Measurements from ENCODE around the gene DGCR8. TPM values are rescaled to one million over a fixed set of nuclear protein-coding genes. Genes with fewer than 3 reads are reported as not detected.

Gene DGCR8
- polyA plus RNA-seq, 4 donors: 17.0 to 31.0 (median 17.7) TPM

GRCh38 chr22:20149257-20150250 is 69.5 kb downstream of the DGCR8 start:
- no peak for FAIRE-seq
- H3K27me3 ChIP-seq (ENCODE audit: control insufficient read depth in 3 of 3, insufficient read depth in 3 of 3, low read length in 3 of 3): no peaks in the 10 kb centered on the region
- H3K27ac ChIP-seq (ENCODE audit: low read depth in 1 of 3, low read length in 2 of 3): no peak overlapping the region
- peaks cover 0 to 16% (median 0%) of the 10 kb centered on the region in 3 donors for H3K36me3 ChIP-seq (ENCODE audit: control insufficient read depth in 3 of 3, insufficient read depth in 2 of 3, low read depth in 1 of 3, low read length in 3 of 3)
- H3K4me1 ChIP-seq (ENCODE audit: control insufficient read depth in 3 of 3, insufficient read depth in 2 of 3, low read depth in 1 of 3, low read length in 2 of 3): peaks cover 0 to 15% (median 4%) of the 10 kb centered on the region in 3 donors
- H3K4me3 ChIP-seq (ENCODE audit: low read depth in 1 of 3, low read length in 3 of 3): no peak overlapping the region
- no peak for DNase-seq
- 40 to 63% (median 51%) methylated on average over 19 to 32 of the region's 32 CpGs for WGBS, 3 donors
- no peaks in the 10 kb centered on the region for H3K9me3 ChIP-seq (ENCODE audit: control insufficient read depth in 2 of 2, insufficient read depth in 1 of 2, low read depth in 1 of 2, low read length in 1 of 2)

DNA sequence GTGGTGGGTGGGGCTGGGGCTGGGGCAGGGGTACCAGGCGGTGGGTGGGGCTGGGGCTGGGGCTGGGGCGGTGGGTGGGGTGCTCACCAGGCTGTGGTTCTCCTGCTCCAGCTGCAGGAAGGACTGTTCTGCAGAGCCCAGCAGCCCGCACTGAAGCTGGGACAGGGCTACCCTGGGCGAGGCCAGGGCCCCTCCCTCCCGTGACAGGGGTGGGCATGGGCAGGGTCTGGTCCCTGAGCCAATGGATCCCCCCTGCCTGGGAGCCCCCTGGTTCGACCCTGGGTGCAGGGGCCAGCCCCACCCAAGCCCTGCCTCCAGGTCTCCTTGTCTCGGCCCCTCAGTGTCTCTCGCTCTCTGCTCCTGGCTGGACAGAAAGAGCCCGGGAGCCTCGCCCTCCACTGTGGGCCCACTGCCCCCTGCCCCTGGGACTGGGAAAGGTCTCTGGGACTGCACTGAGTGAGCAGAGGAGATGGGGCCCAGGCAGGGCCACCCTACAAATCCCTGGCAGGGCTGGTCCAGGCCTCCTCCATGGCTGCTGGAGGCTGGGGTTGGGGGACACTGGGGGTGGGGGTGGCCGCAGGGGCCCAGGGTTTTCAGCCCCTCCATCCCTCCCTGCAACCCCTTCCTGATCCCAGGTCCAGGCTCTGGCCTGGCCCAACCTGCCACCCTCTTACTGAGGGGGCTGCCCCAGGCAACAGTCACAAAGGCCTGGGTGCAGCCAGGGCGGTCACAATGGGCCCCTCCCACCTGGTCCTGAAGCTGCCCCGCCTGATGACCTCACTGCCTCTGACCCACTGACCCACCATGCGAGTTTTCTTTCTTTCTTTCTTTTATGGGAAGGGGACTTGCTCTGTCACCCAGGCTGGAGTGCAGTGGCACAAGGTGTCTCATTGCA is 70.6 kb downstream of the DGCR8 start, which contains the start of gene CCDC188:
Gene CCDC188 (minus strand): TSS at position 675 of the 895 bp plus-strand sequence. CDS start 69 bp downstream, at position 606.
- Histone ChIP-seq H3K4me3 (ENCODE audit: low read depth in 1 of 3, low read length in 3 of 3) (no peak within 1 kb of the TSS), H3K27ac (ENCODE audit: low read depth in 1 of 3, low read length in 2 of 3) (no peak within 1 kb of the TSS), H3K36me3 (ENCODE audit: control insufficient read depth in 3 of 3, insufficient read depth in 2 of 3, low read depth in 1 of 3, low read length in 3 of 3) (peaks cover 0 to 9% (median 0%) of the 10 kb centered on the region in 3 donors), H3K27me3 (ENCODE audit: control insufficient read depth in 3 of 3, insufficient read depth in 3 of 3, low read length in 3 of 3) (peaks cover 0 to 1% (median 0%) of the 10 kb centered on the region in 3 donors), H3K4me1 (ENCODE audit: control insufficient read depth in 3 of 3, insufficient read depth in 2 of 3, low read depth in 1 of 3, low read length in 2 of 3) (peaks cover 0 to 15% (median 4%) of the 10 kb centered on the region in 3 donors), H3K9me3 (ENCODE audit: control insufficient read depth in 2 of 2, insufficient read depth in 1 of 2, low read depth in 1 of 2, low read length in 1 of 2) (no peaks in the 10 kb centered on the region)
- FAIRE-seq: no peak
- WGBS, 3 donors: 63 to 77% (median 67%) methylated on average over 7 to 14 of the region's 14 CpGs
- no peak for DNase-seq

GRCh38 chr22:20151276-20151588 is 71.2 kb downstream of the DGCR8 start:
- H3K36me3 ChIP-seq (ENCODE audit: control insufficient read depth in 3 of 3, insufficient read depth in 2 of 3, low read depth in 1 of 3, low read length in 3 of 3): peaks cover 0 to 6% (median 0%) of the 10 kb centered on the region in 3 donors
- no peaks in the 10 kb centered on the region for H3K9me3 ChIP-seq (ENCODE audit: control insufficient read depth in 2 of 2, insufficient read depth in 1 of 2, low read depth in 1 of 2, low read length in 1 of 2)
- H3K4me1 ChIP-seq (ENCODE audit: control insufficient read depth in 3 of 3, insufficient read depth in 2 of 3, low read depth in 1 of 3, low read length in 2 of 3): peaks cover 0 to 15% (median 4%) of the 10 kb centered on the region in 3 donors
- WGBS, 3 donors: 82 to 90% (median 90%) methylated on average over 4 of the region's 4 CpGs
- H3K27ac ChIP-seq (ENCODE audit: low read depth in 1 of 3, low read length in 2 of 3): no peak overlapping the region
- FAIRE-seq (no peak), DNase-seq (no peak)
- peaks cover 0 to 4% (median 0%) of the 10 kb centered on the region in 3 donors for H3K27me3 ChIP-seq (ENCODE audit: control insufficient read depth in 3 of 3, insufficient read depth in 3 of 3, low read length in 3 of 3)
- no peak overlapping the region for H3K4me3 ChIP-seq (ENCODE audit: low read depth in 1 of 3, low read length in 3 of 3)

GRCh38 chr22:20152464-20152890 is 72.4 kb downstream of the DGCR8 start:
- H3K36me3 ChIP-seq (ENCODE audit: control insufficient read depth in 3 of 3, insufficient read depth in 2 of 3, low read depth in 1 of 3, low read length in 3 of 3): peaks cover 0 to 3% (median 0%) of the 10 kb centered on the region in 3 donors

DNA sequence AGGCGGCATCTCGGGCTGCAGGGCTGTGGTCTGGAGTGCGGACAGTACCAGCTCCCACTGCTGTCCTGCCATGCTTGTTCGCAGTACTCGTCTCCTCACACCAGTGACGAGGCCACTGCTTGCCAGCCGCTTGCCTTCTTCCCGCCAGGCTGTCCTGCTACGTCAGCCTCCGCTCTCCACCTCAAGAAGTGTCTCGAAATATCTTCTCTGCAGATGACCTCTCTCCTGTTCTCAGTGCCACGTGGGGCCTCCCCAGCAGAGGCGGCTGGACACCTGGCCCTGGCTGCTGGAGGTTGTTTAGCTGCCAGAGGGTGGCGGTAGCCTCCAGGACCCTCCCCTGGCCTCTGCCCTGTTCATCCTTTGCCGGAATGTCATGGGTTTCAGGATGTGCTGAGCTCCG is 73.9 kb downstream of the DGCR8 start:
- Histone ChIP-seq H3K27ac (ENCODE audit: low read depth in 1 of 3, low read length in 2 of 3) (no peak overlapping the region), H3K36me3 (ENCODE audit: control insufficient read depth in 3 of 3, insufficient read depth in 2 of 3, low read depth in 1 of 3, low read length in 3 of 3) (no peaks in the 10 kb centered on the region), H3K4me1 (ENCODE audit: control insufficient read depth in 3 of 3, insufficient read depth in 2 of 3, low read depth in 1 of 3, low read length in 2 of 3) (peaks cover 0 to 5% (median 0%) of the 10 kb centered on the region in 3 donors), H3K9me3 (ENCODE audit: control insufficient read depth in 2 of 2, insufficient read depth in 1 of 2, low read depth in 1 of 2, low read length in 1 of 2) (no peaks in the 10 kb centered on the region), H3K27me3 (ENCODE audit: control insufficient read depth in 3 of 3, insufficient read depth in 3 of 3, low read length in 3 of 3) (peaks cover 0 to 4% (median 0%) of the 10 kb centered on the region in 3 donors), H3K4me3 (ENCODE audit: low read depth in 1 of 3, low read length in 3 of 3) (no peak overlapping the region)
- FAIRE-seq (no peak), DNase-seq (no peak)
- 67 to 71% (median 71%) methylated on average over 16 of the region's 16 CpGs for WGBS, 3 donors

More at GRCh38 chr22:20152464-20152890, 72.4 kb downstream of the DGCR8 start:
- Histone ChIP-seq H3K9me3 (ENCODE audit: control insufficient read depth in 2 of 2, insufficient read depth in 1 of 2, low read depth in 1 of 2, low read length in 1 of 2) (no peaks in the 10 kb centered on the region), H3K4me3 (ENCODE audit: low read depth in 1 of 3, low read length in 3 of 3) (no peak overlapping the region), H3K27me3 (ENCODE audit: control insufficient read depth in 3 of 3, insufficient read depth in 3 of 3, low read length in 3 of 3) (peaks cover 0 to 4% (median 0%) of the 10 kb centered on the region in 3 donors), H3K27ac (ENCODE audit: low read depth in 1 of 3, low read length in 2 of 3) (no peak overlapping the region), H3K4me1 (ENCODE audit: control insufficient read depth in 3 of 3, insufficient read depth in 2 of 3, low read depth in 1 of 3, low read length in 2 of 3) (peaks cover 0 to 9% (median 0%) of the 10 kb centered on the region in 3 donors)
- WGBS, 3 donors: 74 to 83% (median 76%) methylated on average over 14 of the region's 14 CpGs
- DNase-seq: no peak
- no peak for FAIRE-seq

- Histone ChIP-seq H3K27ac (ENCODE audit: low read depth in 1 of 3, low read length in 2 of 3) (no peak overlapping the region), H3K4me3 (ENCODE audit: low read depth in 1 of 3, low read length in 3 of 3) (no peak overlapping the region), H3K27me3 (ENCODE audit: control insufficient read depth in 3 of 3, insufficient read depth in 3 of 3, low read length in 3 of 3) (peaks cover 0 to 4% (median 0%) of the 10 kb centered on the region in 3 donors), H3K4me1 (ENCODE audit: control insufficient read depth in 3 of 3, insufficient read depth in 2 of 3, low read depth in 1 of 3, low read length in 2 of 3) (peaks cover 0 to 5% (median 0%) of the 10 kb centered on the region in 3 donors), H3K36me3 (ENCODE audit: control insufficient read depth in 3 of 3, insufficient read depth in 2 of 3, low read depth in 1 of 3, low read length in 3 of 3) (no peaks in the 10 kb centered on the region), H3K9me3 (ENCODE audit: control insufficient read depth in 2 of 2, insufficient read depth in 1 of 2, low read depth in 1 of 2, low read length in 1 of 2) (no peaks in the 10 kb centered on the region)
- no peak for FAIRE-seq
- WGBS, 3 donors: 30 to 56% (median 40%) methylated on average over 14 of the region's 14 CpGs
- no peak for DNase-seq
Observed at GRCh38 chr22:20154602-20155187, 74.7 kb downstream of the DGCR8 start.

DNA sequence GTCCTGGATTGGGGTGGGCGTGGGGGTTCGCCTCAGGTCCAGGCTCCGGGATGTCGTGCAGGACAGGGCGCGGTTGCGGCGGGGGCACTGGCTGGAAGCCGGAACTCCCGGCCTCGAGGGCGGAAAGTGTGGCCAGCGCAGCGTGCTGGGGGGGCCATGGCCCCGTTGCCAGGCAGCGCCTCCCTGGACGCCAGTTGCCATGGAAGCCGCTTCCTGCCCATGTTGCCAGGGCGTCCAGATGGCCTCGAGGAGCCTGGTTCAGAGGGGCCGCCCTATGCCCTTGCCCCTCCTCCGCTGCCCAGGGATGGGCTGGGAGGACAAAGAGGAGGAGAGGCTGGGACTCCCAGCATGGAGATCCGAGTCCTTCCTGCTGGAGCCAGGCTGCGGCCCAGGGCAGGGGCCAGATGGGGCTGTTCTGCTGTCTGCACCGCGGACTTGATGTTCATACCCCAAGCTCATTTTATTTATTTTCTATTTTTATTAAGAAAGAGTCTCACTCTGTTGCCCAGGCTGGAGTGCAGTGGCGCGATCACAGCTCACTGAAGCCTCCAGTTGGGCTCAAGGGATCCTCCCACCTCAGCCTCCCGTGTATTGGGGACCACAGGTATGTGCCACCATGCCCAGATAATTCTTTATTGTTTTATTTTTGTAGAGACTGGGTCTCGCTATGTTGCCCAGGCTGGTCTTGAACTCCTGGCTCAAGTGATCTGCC is 75.4 kb downstream of the DGCR8 start:
- H3K36me3 ChIP-seq (ENCODE audit: control insufficient read depth in 3 of 3, insufficient read depth in 2 of 3, low read depth in 1 of 3, low read length in 3 of 3): no peaks in the 10 kb centered on the region
- peaks cover 0 to 4% (median 0%) of the 10 kb centered on the region in 3 donors for H3K27me3 ChIP-seq (ENCODE audit: control insufficient read depth in 3 of 3, insufficient read depth in 3 of 3, low read length in 3 of 3)
- no peak overlapping the region for H3K4me3 ChIP-seq (ENCODE audit: low read depth in 1 of 3, low read length in 3 of 3)
- peaks cover 0 to 5% (median 0%) of the 10 kb centered on the region in 3 donors for H3K4me1 ChIP-seq (ENCODE audit: control insufficient read depth in 3 of 3, insufficient read depth in 2 of 3, low read depth in 1 of 3, low read length in 2 of 3)
- 23 to 51% (median 27%) methylated on average over 30 of the region's 30 CpGs for WGBS, 3 donors
- no peak overlapping the region for H3K27ac ChIP-seq (ENCODE audit: low read depth in 1 of 3, low read length in 2 of 3)
- FAIRE-seq: no peak
- H3K9me3 ChIP-seq (ENCODE audit: control insufficient read depth in 2 of 2, insufficient read depth in 1 of 2, low read depth in 1 of 2, low read length in 1 of 2): no peaks in the 10 kb centered on the region
- DNase-seq: peak; percentile 42
